HCT116 (cell line): ENCODE data around the gene ENTHD1. TPM values are rescaled to one million over a fixed set of nuclear protein-coding genes. Genes with fewer than 3 reads are reported as not detected.

Experiments
- ATAC-seq: fragments of 200-7000 bp; cut with Tn5 transposase; 2 replicates; pipeline ENCODE4 v1.9.1; 2020; ENCODE audit warnings: mild to moderate bottlenecking, moderate library complexity
- BruUV-seq: library from RNA; stranded (reverse); fragments of 400-500 nt; replicated peaks from 2 replicates; lab custom pipeline; 2021; lab: Mats Ljungman, UMichigan
- CTCF ChIA-PET: fragments of 300-600 bp; sonication (Branson Sonifier 250); formaldehyde crosslinking; loops from one replicate; lab custom pipeline; 2021; ENCODE audit warnings: antibody characterized with exemption; lab: Charles Lee
- POLR2A ChIA-PET: fragments of 300-600, 350-600 bp; sonication (Branson Sonifier 250); formaldehyde crosslinking; loops from one replicate; lab custom pipeline; 2021; ENCODE audit warnings: antibody characterized with exemption; lab: Charles Lee
- RAD21 ChIA-PET, 2 experiments: fragments of 300-600 bp; sonication (Branson Sonifier 250); formaldehyde crosslinking; loops; one replicate each; lab custom pipeline; 2023; ENCODE audit warnings: low total read pairs in 2 of 2; ENCODE audit not compliant: uncharacterized antibody in 2 of 2, unreplicated experiment in 2 of 2, low non-redundant PET in 1 of 2; lab: Charles Lee
- DNase-seq: peaks from one replicate; pipeline ENCODE4 v3.0.0-alpha.2; 2010; ENCODE audit warnings: low read depth, low spot score
- H2AFZ ChIP-seq: fragments of 200-600 bp; shearing (Covaris generic), sonication (generic); 2 replicates; pipeline ENCODE4 v1.6.1; 2017; ENCODE audit warnings: low read depth, mixed run types, mixed read lengths, antibody characterized with exemption, low read length; ENCODE audit not compliant: poor library complexity, severe bottlenecking
- H3K27ac ChIP-seq: 2 replicates; pipeline ENCODE4 v1.5.1; 2012; ENCODE audit warnings: low read depth, low read length
- H3K27me3 ChIP-seq: fragments of 200-600 bp; sonication (generic); 2 replicates; pipeline ENCODE4 v1.6.1; 2016; ENCODE audit warnings: mixed run types, low read length, mixed read lengths; ENCODE audit not compliant: insufficient read depth
- H3K36me3 ChIP-seq, 2 experiments: fragments of 200-500 bp in 1 of 2; fragments of 200-600 bp in 1 of 2; sonication (Bioruptor generic) in 1 of 2; sonication (generic) in 1 of 2; 2 replicates each; pipeline versions ENCODE4 v1.5.1 to v1.6.1; 2014 to 2016; ENCODE audit warnings: low read length in 2 of 2, inconsistent platforms in 1 of 2, mixed read lengths in 1 of 2, mixed run types in 1 of 2; ENCODE audit not compliant: insufficient read depth in 2 of 2, control insufficient read depth in 1 of 2
- H3K4me1 ChIP-seq, 2 experiments: fragments of 200-600 bp in 1 of 2; sonication (generic) in 1 of 2; 2 replicates each; pipeline versions ENCODE4 v1.5.1 to v1.6.1; 2012 to 2017; ENCODE audit warnings: low read length in 2 of 2, inconsistent platforms in 1 of 2, mild to moderate bottlenecking in 1 of 2, mixed read lengths in 1 of 2, mixed run types in 1 of 2, moderate library complexity in 1 of 2; ENCODE audit not compliant: insufficient read depth in 2 of 2, control insufficient read depth in 1 of 2
- H3K4me2 ChIP-seq: fragments of 200-600 bp; sonication (generic); 2 replicates; pipeline ENCODE4 v1.6.1; 2017; ENCODE audit warnings: mixed run types, low read length, mixed read lengths
- H3K4me3 ChIP-seq, 2 experiments: fragments of 200-600 bp in 1 of 2; sonication (generic) in 1 of 2; replicated peaks in 1 of 2; 2 replicates each; pipeline ENCODE4 v1.5.1; 2011 to 2016; ENCODE audit warnings: low read length in 2 of 2, control low read depth in 1 of 2, low read depth in 1 of 2, mild to moderate bottlenecking in 1 of 2, mixed read lengths in 1 of 2, mixed run types in 1 of 2
- H3K79me2 ChIP-seq: fragments of 200-600 bp; sonication (generic); 2 replicates; pipeline ENCODE4 v1.6.1; 2017; ENCODE audit warnings: mild to moderate bottlenecking, mixed run types, low read length, moderate library complexity, mixed read lengths; ENCODE audit not compliant: insufficient read depth
- H3K9ac ChIP-seq: fragments of 200-600 bp; sonication (generic); 2 replicates; pipeline ENCODE4 v1.6.1; 2016; ENCODE audit warnings: low read length, mixed read lengths
- H3K9me2 ChIP-seq: fragments of 200-600 bp; sonication (generic), shearing (Covaris generic); 2 replicates; pipeline ENCODE4 v1.6.1; 2017; ENCODE audit warnings: mixed run types, mild to moderate bottlenecking, moderate library complexity; ENCODE audit not compliant: insufficient read depth
- H3K9me3 ChIP-seq, 2 experiments: fragments of 200-500 bp in 1 of 2; fragments of 200-600 bp in 1 of 2; sonication (Bioruptor generic) in 1 of 2; sonication (generic) in 1 of 2; 2 replicates each; pipeline ENCODE4 v1.6.1; 2014 to 2017; ENCODE audit warnings: low read length in 2 of 2, mixed read lengths in 2 of 2, inconsistent platforms in 1 of 2, low read depth in 1 of 2, mild to moderate bottlenecking in 1 of 2, mixed run types in 1 of 2, moderate library complexity in 1 of 2; ENCODE audit not compliant: control insufficient read depth in 1 of 2, insufficient read depth in 1 of 2
- H4K20me1 ChIP-seq: fragments of 200-600 bp; sonication (generic), shearing (Covaris generic); 2 replicates; pipeline ENCODE4 v1.6.1; 2017; ENCODE audit warnings: mixed run types, mild to moderate bottlenecking, moderate library complexity; ENCODE audit not compliant: insufficient read depth
- CEBPB ChIP-seq: IDR thresholded peaks from 2 replicates; pipeline ENCODE4 v1.6.1; 2012; ENCODE audit warnings: low read depth
- ELF1 ChIP-seq: IDR thresholded peaks from 2 replicates; pipeline ENCODE4 v1.6.1; 2012; ENCODE audit warnings: low read depth, borderline replicate concordance
- EZH2 ChIP-seq: fragments of 200-600 bp; sonication (generic); IDR thresholded peaks from 2 replicates; pipeline ENCODE4 v1.6.1; 2017; ENCODE audit warnings: antibody characterized with exemption, mixed run types
- EZH2phosphoT487 ChIP-seq: fragments of 200-600 bp; IDR thresholded peaks from 2 replicates; pipeline ENCODE4 v1.6.1; 2018; ENCODE audit warnings: antibody characterized with exemption, borderline replicate concordance
- FOSL1 ChIP-seq: IDR thresholded peaks from 2 replicates; pipeline ENCODE4 v1.6.1; 2012; ENCODE audit warnings: low read depth
- JUND ChIP-seq: IDR thresholded peaks from 2 replicates; pipeline ENCODE4 v1.6.1; 2012
- POLR2A ChIP-seq: IDR thresholded peaks from 2 replicates; pipeline ENCODE4 v1.7.0; 2011; ENCODE audit warnings: borderline replicate concordance; ENCODE audit not compliant: insufficient read depth, insufficient read length; ENCODE audit errors: extremely low read depth
- POLR2AphosphoS5 ChIP-seq: IDR thresholded peaks from 2 replicates; pipeline ENCODE4 v1.6.1; 2011; ENCODE audit warnings: mild to moderate bottlenecking, low read depth, low read length, moderate library complexity
- RAD21 ChIP-seq: IDR thresholded peaks from 2 replicates; pipeline ENCODE4 v1.6.1; 2012; ENCODE audit warnings: low read depth, mild to moderate bottlenecking
- REST ChIP-seq: IDR thresholded peaks from 2 replicates; pipeline ENCODE4 v1.6.1; 2012; ENCODE audit warnings: low read depth
- SIN3A ChIP-seq: IDR thresholded peaks from 2 replicates; pipeline ENCODE4 v1.6.1; 2012; ENCODE audit warnings: low read depth
- ZBTB33 ChIP-seq: IDR thresholded peaks from 2 replicates; pipeline ENCODE4 v1.6.1; 2011; ENCODE audit warnings: mild to moderate bottlenecking, low read length, moderate library complexity; ENCODE audit not compliant: insufficient replicate concordance; ENCODE audit errors: extremely low read depth
- ZNF274 ChIP-seq: fragments of 200-500 bp; sonication (Bioruptor generic); IDR thresholded peaks from 2 replicates; pipeline ENCODE4 v1.6.1; 2014; ENCODE audit warnings: mild to moderate bottlenecking, low read depth, low read length, inconsistent platforms
- intact Hi-C: fragments of 100-400 bp; cut with micrococcal nuclease; formaldehyde crosslinking; loops from 2 replicates; pipeline ENCODE4 v1.10.0; 2022
- total RNA-seq: library from RNA; stranded (reverse); gene quantifications from one replicate; pipeline ENCODE4 v1.2.1, GENCODE V29; 2021; ENCODE audit not compliant: unreplicated experiment
- TF ChIP-seq, protein P1 (sequence below), 3 experiments: fragments of 200-600 bp in 1 of 3; sonication (generic) in 1 of 3; IDR thresholded peaks in 2 of 3; conservative IDR thresholded peaks in 1 of 3; 2 replicates each; pipeline ENCODE4 v1.5.1; 2012 to 2017; ENCODE audit warnings: low read depth in 2 of 3, low read length in 2 of 3, antibody characterized with exemption in 1 of 3, borderline replicate concordance in 1 of 3, control low read depth in 1 of 3, mild to moderate bottlenecking in 1 of 3, mixed read lengths in 1 of 3, mixed run types in 1 of 3, moderate library complexity in 1 of 3; ENCODE audit not compliant: insufficient read depth in 1 of 3

ENTHD1 gene
- total RNA-seq, 1 experiment from 2014 or later: not detected

- DNase-seq: no peak
- CTCF ChIA-PET: no interaction called here
- Histone ChIP-seq H3K9me2 (no peaks in the 10 kb centered on the region), H3K27me3 (peaks cover 65% of the 10 kb centered on the region), H3K79me2 (no peaks in the 10 kb centered on the region), H3K4me2 (no peak overlapping the region), H2AFZ (no peak overlapping the region), H3K36me3 (no peaks in the 10 kb centered on the region), H3K9ac (no peak overlapping the region), H3K4me3 (no peak overlapping the region), H3K27ac (no peak overlapping the region), H4K20me1 (no peaks in the 10 kb centered on the region), H3K9me3 (no peaks in the 10 kb centered on the region), H3K4me1 (no peaks in the 10 kb centered on the region)
- POLR2A ChIA-PET: no interaction called here
- TF ChIP-seq EZH2phosphoT487 (no peak), RAD21 (no peak), REST (no peak), FOSL1 (no peak)
- intact Hi-C loops: no loop called here
- BruUV-seq: no TSS peak
- ATAC-seq: no peak
- RAD21 ChIA-PET: no interaction called here
Observed at GRCh38 chr22:39906207-39906606, 12.6 kb upstream of the ENTHD1 start.

DNA sequence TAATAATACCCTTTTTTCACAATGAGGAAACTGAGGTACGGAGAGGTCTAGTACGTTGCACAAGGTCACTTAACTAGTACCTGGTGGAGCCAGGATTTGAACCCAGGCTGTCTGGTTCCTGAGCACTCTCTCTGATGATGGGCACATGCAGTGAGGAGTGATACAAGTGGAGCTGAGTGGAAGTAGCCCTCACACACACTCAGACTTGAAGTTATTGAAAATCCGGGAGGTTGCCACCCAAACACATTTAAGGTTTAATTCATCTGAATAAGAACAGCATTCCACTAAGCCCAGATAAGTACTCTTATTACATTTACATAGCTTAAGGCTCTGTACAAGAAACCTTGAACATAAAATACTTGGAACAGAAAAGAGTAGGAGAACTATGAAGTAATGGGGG lies 12.1 kb upstream of the ENTHD1 start:
- no peaks in the 10 kb centered on the region for H3K79me2 ChIP-seq
- H3K27ac ChIP-seq: no peak overlapping the region
- H3K4me2 ChIP-seq: no peak overlapping the region
- H3K36me3 ChIP-seq: no peaks in the 10 kb centered on the region
- no peak overlapping the region for H3K9ac ChIP-seq
- no peaks in the 10 kb centered on the region for H3K9me3 ChIP-seq
- H3K9me2 ChIP-seq: no peaks in the 10 kb centered on the region
- no peaks in the 10 kb centered on the region for H4K20me1 ChIP-seq
- no TSS peak for BruUV-seq
- RAD21 ChIA-PET: no interaction called here
- DNase-seq (no peak), ATAC-seq (no peak)
- H2AFZ ChIP-seq: no peak overlapping the region
- intact Hi-C loops: no loop called here
- CTCF ChIA-PET: no interaction called here
- no peak overlapping the region for H3K4me3 ChIP-seq
- no peaks in the 10 kb centered on the region for H3K4me1 ChIP-seq
- POLR2A ChIA-PET: no interaction called here
- peaks cover 67% of the 10 kb centered on the region for H3K27me3 ChIP-seq
- TF ChIP-seq EZH2 (no peak), POLR2AphosphoS5 (no peak), CEBPB (no peak), ZBTB33 (no peak), JUND (no peak), SIN3A (no peak), FOSL1 (no peak), ZNF274 (no peak), POLR2A (no peak), ELF1 (no peak)
- TF ChIP-seq, protein P1, sequence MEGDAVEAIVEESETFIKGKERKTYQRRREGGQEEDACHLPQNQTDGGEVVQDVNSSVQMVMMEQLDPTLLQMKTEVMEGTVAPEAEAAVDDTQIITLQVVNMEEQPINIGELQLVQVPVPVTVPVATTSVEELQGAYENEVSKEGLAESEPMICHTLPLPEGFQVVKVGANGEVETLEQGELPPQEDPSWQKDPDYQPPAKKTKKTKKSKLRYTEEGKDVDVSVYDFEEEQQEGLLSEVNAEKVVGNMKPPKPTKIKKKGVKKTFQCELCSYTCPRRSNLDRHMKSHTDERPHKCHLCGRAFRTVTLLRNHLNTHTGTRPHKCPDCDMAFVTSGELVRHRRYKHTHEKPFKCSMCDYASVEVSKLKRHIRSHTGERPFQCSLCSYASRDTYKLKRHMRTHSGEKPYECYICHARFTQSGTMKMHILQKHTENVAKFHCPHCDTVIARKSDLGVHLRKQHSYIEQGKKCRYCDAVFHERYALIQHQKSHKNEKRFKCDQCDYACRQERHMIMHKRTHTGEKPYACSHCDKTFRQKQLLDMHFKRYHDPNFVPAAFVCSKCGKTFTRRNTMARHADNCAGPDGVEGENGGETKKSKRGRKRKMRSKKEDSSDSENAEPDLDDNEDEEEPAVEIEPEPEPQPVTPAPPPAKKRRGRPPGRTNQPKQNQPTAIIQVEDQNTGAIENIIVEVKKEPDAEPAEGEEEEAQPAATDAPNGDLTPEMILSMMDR (IDR thresholded peaks at IDR 0.05 in 2 of 3, conservative IDR thresholded peaks at IDR 0.05 in 1 of 3; ENCODE audit: borderline replicate concordance in 1 of 3, insufficient read depth in 1 of 3, low read depth in 2 of 3, low read length in 2 of 3): no peak
